HepG2 (cell line): Measurements from ENCODE around the gene SEH1L. TPM values are rescaled to one million over a fixed set of nuclear protein-coding genes. Genes with fewer than 3 reads are reported as not detected.
A peak's percentile ranks its signal among the peaks of the same experiment; 100 is the strongest.

Experiments
- GFI1 ChIP-seq: sonication (generic); formaldehyde crosslinking; IDR thresholded peaks from 2 replicates; pipeline ENCODE4 v1.5.0; 2020; ENCODE audit warnings: missing genetic modification reagents, mild to moderate bottlenecking, borderline replicate concordance
- HMG20B ChIP-seq: conservative IDR thresholded peaks from 2 replicates; pipeline ENCODE4 v1.6.1; 2016; ENCODE audit warnings: missing genetic modification reagents, missing compliant biosample characterization
- HOXA3 ChIP-seq: sonication (generic); formaldehyde crosslinking; IDR thresholded peaks from 2 replicates; pipeline ENCODE4 v1.5.0; 2020; ENCODE audit warnings: missing genetic modification reagents
- KDM4B ChIP-seq: sonication (generic); formaldehyde crosslinking; IDR thresholded peaks from 2 replicates; pipeline ENCODE4 v1.4.0; 2020; ENCODE audit warnings: missing genetic modification reagents
- KLF13 ChIP-seq: sonication (generic); formaldehyde crosslinking; IDR thresholded peaks from 2 replicates; pipeline ENCODE4 v1.4.0; 2020; ENCODE audit warnings: mild to moderate bottlenecking, missing genetic modification reagents
- NFE2L1 ChIP-seq: sonication (generic); formaldehyde crosslinking; IDR thresholded peaks from 2 replicates; pipeline ENCODE4 v1.4.0; 2020; ENCODE audit warnings: missing genetic modification reagents, mild to moderate bottlenecking, borderline replicate concordance
- NR1H2 ChIP-seq: sonication (generic); formaldehyde crosslinking; IDR thresholded peaks from 2 replicates; pipeline ENCODE4 v1.8.1; 2022; ENCODE audit warnings: low read depth, missing genetic modification reagents, borderline replicate concordance
- ONECUT2 ChIP-seq: sonication (generic); formaldehyde crosslinking; IDR thresholded peaks from 2 replicates; pipeline ENCODE4 v1.4.0; 2020; ENCODE audit warnings: missing genetic modification reagents
- PHF8 ChIP-seq: sonication (generic); formaldehyde crosslinking; IDR thresholded peaks from 2 replicates; pipeline ENCODE4 v1.5.0; 2020; ENCODE audit warnings: missing genetic modification reagents
- PITX1 ChIP-seq: sonication (generic); formaldehyde crosslinking; IDR thresholded peaks from 2 replicates; pipeline ENCODE4 v1.5.1; 2020; ENCODE audit warnings: mild to moderate bottlenecking, missing genetic modification reagents
- TGIF2 ChIP-seq: IDR thresholded peaks from 2 replicates; pipeline ENCODE4 v1.6.1; 2016; ENCODE audit warnings: control low read depth, missing compliant biosample characterization
- ZKSCAN1 ChIP-seq: fragments of 150-350 bp; IDR thresholded peaks from 2 replicates; pipeline ENCODE4 v1.6.1; 2014; ENCODE audit warnings: low read length
- ZNF263 ChIP-seq: sonication (generic); formaldehyde crosslinking; IDR thresholded peaks from 2 replicates; pipeline ENCODE4 v1.4.0; 2020; ENCODE audit warnings: missing genetic modification reagents
- ZNF430 ChIP-seq: sonication (generic); formaldehyde crosslinking; IDR thresholded peaks from 2 replicates; pipeline ENCODE4 v1.9.0; 2021; ENCODE audit warnings: mild to moderate bottlenecking, missing genetic modification reagents
- ZNF749 ChIP-seq: sonication (generic); formaldehyde crosslinking; IDR thresholded peaks from 2 replicates; pipeline ENCODE4 v1.8.0; 2022; ENCODE audit warnings: mild to moderate bottlenecking, missing genetic modification reagents, moderate library complexity, borderline replicate concordance
- ZSCAN25 ChIP-seq: sonication (generic); formaldehyde crosslinking; IDR thresholded peaks from 2 replicates; pipeline ENCODE4 v1.8.0; 2022; ENCODE audit warnings: mild to moderate bottlenecking, missing genetic modification reagents
- ZSCAN30 ChIP-seq: sonication (generic); formaldehyde crosslinking; IDR thresholded peaks from 2 replicates; pipeline ENCODE4 v1.5.0; 2020; ENCODE audit warnings: mild to moderate bottlenecking, missing genetic modification reagents
- polyA plus RNA-seq, 8 experiments: library from polyadenylated mRNA; depleted of rRNA in 3 of 8; stranded (reverse) in 7 of 8; unstranded in 1 of 8; fragments of >200 nt; fragmentation: Illumina TruSeq in 4 of 8; extraction: Trizol in 4 of 8; gene quantifications; 2 replicates each; pipeline versions ENCODE4 v1.2.1 to v1.2.3, GENCODE V29; 2011 to 2016; ENCODE audit warnings: low read depth in 4 of 8, missing spikeins in 1 of 8, mixed read lengths in 1 of 8; ENCODE audit not compliant: insufficient read depth in 1 of 8
- total RNA-seq, 5 experiments: library from RNA; depleted of rRNA; stranded (reverse); fragments of >200 nt; fragmentation: Illumina TruSeq; extraction: Trizol; gene quantifications; 2 replicates each; pipeline ENCODE4 v1.2.3, GENCODE V29; 2016; ENCODE audit warnings: low read depth in 1 of 5
- TF ChIP-seq, protein P1 (sequence below): IDR thresholded peaks from 2 replicates; pipeline ENCODE4 v1.6.1; 2016; ENCODE audit warnings: missing compliant biosample characterization, missing genetic modification reagents, borderline replicate concordance
- TF ChIP-seq, protein P2 (sequence below): IDR thresholded peaks from 2 replicates; pipeline ENCODE4 v1.6.1; 2012; ENCODE audit warnings: inconsistent platforms
- TF ChIP-seq, protein P3 (sequence below): sonication (generic); formaldehyde crosslinking; IDR thresholded peaks from 2 replicates; pipeline ENCODE4 v1.4.0; 2020; ENCODE audit warnings: mild to moderate bottlenecking, missing genetic modification reagents
- TF ChIP-seq, protein P4 (sequence below): IDR thresholded peaks from 2 replicates; pipeline ENCODE4 v1.6.1; 2016; ENCODE audit warnings: missing compliant biosample characterization, missing genetic modification reagents, borderline replicate concordance
- TF ChIP-seq, protein P5 (sequence below): sonication (generic); formaldehyde crosslinking; IDR thresholded peaks from 2 replicates; pipeline ENCODE4 v1.9.0; 2022; ENCODE audit warnings: missing genetic modification reagents, mild to moderate bottlenecking, borderline replicate concordance
- TF ChIP-seq, protein P6 (sequence below): sonication (generic); formaldehyde crosslinking; IDR thresholded peaks from 2 replicates; pipeline ENCODE4 v1.5.0; 2020; ENCODE audit warnings: missing genetic modification reagents

Gene SEH1L
- total and polyA plus RNA-seq, 2 of the 13 experiments (the other 11 are each of a cell fraction or from before 2014, with no cell fraction given), result 59.6 to 63.5 TPM

DNA sequence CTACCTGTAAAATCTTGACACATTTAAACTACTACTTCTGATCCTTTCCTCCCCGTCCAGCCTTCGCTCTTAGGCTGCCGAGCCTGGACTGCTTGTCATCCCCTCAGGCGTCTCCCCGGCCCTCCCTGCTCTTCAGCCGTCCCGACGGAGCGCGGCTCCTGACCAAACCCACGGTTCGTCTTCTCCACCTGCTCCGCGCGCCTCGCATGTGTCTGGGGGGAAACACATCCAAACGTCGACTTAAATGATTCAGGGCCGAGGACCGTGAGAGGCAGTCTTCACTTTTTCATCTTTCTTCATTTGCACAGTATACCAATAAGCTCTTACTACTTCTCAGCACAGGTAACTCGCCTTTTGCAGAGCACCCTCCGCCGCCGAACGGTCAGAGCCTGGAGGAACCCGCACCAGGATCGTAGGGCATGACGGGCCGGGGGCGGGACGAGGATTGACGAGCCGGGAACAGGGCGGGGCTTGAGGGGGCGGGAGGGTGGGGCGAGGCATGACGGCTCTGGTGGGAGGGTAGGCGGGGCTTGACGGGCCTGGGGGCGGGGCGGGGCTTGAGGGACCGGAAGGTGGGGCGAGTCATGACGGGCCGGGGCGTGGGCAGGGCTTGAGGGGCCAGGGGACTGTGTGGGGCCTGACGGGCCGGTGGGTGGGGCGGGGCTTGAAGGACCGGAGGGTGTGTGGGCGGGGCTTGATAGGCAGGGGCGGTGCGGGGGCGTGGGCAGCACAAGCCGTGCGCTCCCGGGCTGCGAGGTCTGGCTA, at the start of gene SEH1L (continued):
- TF ChIP-seq PITX1 (CRISPR knock-in tag) (peak; percentile 30), GFI1 (CRISPR knock-in tag) (peak; percentile 67; the same call in 1 of the 2 replicates), ZNF430 (CRISPR knock-in tag) (no peak), ONECUT2 (CRISPR knock-in tag) (no peak), HMG20B (0 out of 2 replicates have a peak, but pooled peaks have one; percentile 22), KLF13 (CRISPR knock-in tag) (no peak), NFE2L1 (no peak), KDM4B (CRISPR knock-in tag) (no peak), HOXA3 (CRISPR knock-in tag) (no peak), TGIF2 (CRISPR knock-in tag) (no peak), ZSCAN30 (CRISPR knock-in tag) (0 out of 2 replicates have a peak, but pooled peaks have one; percentile 4), ZNF749 (CRISPR knock-in tag) (no peak), NR1H2 (CRISPR knock-in tag) (0 out of 2 replicates have a peak, but pooled peaks have one; percentile 14), ZKSCAN1 (no peak), PHF8 (CRISPR knock-in tag) (peak; percentile 56; the same call in 1 of the 2 replicates), ZNF263 (CRISPR knock-in tag) (peak; percentile 3; the same call in 1 of the 2 replicates), ZSCAN25 (CRISPR knock-in tag) (peak; percentile 20; the same call in 1 of the 2 replicates)
- TF ChIP-seq, protein P1, sequence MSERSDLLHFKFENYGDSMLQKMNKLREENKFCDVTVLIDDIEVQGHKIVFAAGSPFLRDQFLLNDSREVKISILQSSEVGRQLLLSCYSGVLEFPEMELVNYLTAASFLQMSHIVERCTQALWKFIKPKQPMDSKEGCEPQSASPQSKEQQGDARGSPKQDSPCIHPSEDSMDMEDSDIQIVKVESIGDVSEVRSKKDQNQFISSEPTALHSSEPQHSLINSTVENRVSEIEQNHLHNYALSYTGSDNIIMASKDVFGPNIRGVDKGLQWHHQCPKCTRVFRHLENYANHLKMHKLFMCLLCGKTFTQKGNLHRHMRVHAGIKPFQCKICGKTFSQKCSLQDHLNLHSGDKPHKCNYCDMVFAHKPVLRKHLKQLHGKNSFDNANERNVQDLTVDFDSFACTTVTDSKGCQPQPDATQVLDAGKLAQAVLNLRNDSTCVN (CRISPR knock-in tag), result no peak
- TF ChIP-seq, protein P2, sequence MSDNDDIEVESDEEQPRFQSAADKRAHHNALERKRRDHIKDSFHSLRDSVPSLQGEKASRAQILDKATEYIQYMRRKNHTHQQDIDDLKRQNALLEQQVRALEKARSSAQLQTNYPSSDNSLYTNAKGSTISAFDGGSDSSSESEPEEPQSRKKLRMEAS, result peak; percentile 78
- TF ChIP-seq, protein P3, sequence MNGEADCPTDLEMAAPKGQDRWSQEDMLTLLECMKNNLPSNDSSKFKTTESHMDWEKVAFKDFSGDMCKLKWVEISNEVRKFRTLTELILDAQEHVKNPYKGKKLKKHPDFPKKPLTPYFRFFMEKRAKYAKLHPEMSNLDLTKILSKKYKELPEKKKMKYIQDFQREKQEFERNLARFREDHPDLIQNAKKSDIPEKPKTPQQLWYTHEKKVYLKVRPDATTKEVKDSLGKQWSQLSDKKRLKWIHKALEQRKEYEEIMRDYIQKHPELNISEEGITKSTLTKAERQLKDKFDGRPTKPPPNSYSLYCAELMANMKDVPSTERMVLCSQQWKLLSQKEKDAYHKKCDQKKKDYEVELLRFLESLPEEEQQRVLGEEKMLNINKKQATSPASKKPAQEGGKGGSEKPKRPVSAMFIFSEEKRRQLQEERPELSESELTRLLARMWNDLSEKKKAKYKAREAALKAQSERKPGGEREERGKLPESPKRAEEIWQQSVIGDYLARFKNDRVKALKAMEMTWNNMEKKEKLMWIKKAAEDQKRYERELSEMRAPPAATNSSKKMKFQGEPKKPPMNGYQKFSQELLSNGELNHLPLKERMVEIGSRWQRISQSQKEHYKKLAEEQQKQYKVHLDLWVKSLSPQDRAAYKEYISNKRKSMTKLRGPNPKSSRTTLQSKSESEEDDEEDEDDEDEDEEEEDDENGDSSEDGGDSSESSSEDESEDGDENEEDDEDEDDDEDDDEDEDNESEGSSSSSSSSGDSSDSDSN, result peak; percentile 79
- TF ChIP-seq, protein P4, sequence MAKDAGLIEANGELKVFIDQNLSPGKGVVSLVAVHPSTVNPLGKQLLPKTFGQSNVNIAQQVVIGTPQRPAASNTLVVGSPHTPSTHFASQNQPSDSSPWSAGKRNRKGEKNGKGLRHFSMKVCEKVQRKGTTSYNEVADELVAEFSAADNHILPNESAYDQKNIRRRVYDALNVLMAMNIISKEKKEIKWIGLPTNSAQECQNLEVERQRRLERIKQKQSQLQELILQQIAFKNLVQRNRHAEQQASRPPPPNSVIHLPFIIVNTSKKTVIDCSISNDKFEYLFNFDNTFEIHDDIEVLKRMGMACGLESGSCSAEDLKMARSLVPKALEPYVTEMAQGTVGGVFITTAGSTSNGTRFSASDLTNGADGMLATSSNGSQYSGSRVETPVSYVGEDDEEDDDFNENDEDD (CRISPR knock-in tag), result peak; percentile 51; the same call in 1 of the 2 replicates
- TF ChIP-seq, protein P5, sequence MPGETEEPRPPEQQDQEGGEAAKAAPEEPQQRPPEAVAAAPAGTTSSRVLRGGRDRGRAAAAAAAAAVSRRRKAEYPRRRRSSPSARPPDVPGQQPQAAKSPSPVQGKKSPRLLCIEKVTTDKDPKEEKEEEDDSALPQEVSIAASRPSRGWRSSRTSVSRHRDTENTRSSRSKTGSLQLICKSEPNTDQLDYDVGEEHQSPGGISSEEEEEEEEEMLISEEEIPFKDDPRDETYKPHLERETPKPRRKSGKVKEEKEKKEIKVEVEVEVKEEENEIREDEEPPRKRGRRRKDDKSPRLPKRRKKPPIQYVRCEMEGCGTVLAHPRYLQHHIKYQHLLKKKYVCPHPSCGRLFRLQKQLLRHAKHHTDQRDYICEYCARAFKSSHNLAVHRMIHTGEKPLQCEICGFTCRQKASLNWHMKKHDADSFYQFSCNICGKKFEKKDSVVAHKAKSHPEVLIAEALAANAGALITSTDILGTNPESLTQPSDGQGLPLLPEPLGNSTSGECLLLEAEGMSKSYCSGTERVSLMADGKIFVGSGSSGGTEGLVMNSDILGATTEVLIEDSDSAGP (CRISPR knock-in tag), result 0 out of 2 replicates have a peak, but pooled peaks have one; percentile 11
- TF ChIP-seq, protein P6, sequence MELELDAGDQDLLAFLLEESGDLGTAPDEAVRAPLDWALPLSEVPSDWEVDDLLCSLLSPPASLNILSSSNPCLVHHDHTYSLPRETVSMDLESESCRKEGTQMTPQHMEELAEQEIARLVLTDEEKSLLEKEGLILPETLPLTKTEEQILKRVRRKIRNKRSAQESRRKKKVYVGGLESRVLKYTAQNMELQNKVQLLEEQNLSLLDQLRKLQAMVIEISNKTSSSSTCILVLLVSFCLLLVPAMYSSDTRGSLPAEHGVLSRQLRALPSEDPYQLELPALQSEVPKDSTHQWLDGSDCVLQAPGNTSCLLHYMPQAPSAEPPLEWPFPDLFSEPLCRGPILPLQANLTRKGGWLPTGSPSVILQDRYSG (CRISPR knock-in tag), result no peak
